ENCODE data around the gene P2RY1. TPM values are rescaled to one million over a fixed set of nuclear protein-coding genes. Genes with fewer than 3 reads are reported as not detected.
A peak's percentile ranks its signal among the peaks of the same experiment; 100 is the strongest.

The P2RY1 gene
- total and polyA plus RNA-seq, 9 of the 15 experiments (the other 6 are each of a cell fraction or from before 2014, with no cell fraction given): 6.0 to 27.9 (median 18.4) TPM

DNA sequence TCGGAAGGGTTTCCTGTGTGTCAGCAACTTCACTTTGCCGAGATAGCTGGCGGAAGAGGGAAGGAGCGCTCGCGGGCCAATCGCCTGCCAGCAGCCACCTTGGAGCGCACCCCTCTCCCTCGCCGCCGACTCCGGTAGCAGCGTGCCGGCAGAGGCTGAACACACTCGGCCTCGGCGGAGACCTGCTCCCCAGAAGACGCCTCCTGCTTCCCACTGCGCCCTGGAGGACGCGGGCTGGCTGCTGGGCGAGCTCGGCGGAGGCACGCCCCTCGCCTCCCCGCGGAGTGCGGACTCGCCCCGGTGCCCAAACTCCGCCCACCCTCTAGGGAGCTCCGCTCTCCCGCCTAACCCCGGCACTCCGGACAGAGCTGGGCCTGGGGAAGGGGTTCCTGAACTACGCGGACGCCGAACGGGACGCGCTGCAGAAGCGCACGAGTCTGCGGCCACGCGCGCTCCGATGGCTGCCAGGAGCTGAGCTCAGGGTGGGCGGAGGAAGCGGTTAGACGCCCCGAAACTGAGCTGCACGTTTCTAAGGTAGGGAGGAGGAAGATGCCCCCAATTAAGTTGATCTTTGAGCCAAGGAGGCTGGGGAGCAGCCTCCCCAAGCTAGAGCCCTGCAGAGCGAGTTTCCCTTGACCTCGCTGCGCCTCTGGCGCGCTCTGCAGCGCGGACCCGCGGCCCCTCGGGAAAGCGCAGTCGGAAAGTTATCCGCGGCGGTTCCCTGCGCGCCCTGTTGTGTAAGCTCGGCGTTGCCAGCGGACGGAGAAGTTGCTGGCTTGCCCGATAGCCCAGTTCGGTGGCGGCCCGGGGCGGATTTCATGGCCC lies at the start of gene P2RY1 (continued):
- TF ChIP-seq CTCF (IDR thresholded peaks at IDR 0.05 in 2 of 3, conservative IDR thresholded peaks at IDR 0.05 in 1 of 3; ENCODE audit: insufficient read depth in 2 of 3, low read depth in 1 of 3, low read length in 3 of 3) (peak; percentile 56 to 79 (median 58)), THRAP3 (IDR thresholded peaks at IDR 0.05; ENCODE audit: borderline replicate concordance) (no peak), NR2F6 (CRISPR knock-in tag; IDR thresholded peaks at IDR 0.05) (no peak), SIN3A (IDR thresholded peaks at IDR 0.05; ENCODE audit: borderline replicate concordance in 2 of 2, control insufficient read depth in 1 of 2, low read depth in 2 of 2, low read length in 2 of 2) (peak in 1 of 2 experiments; percentile 40; a peak in 1 of 4 replicates), PCBP2 (IDR thresholded peaks at IDR 0.05; ENCODE audit: low read depth, low read length, poor library complexity, severe bottlenecking) (no peak), ZSCAN29 (IDR thresholded peaks at IDR 0.05) (no peak), ARID2 (IDR thresholded peaks at IDR 0.05) (no peak), XRCC4 (IDR thresholded peaks at IDR 0.05; ENCODE audit: extremely low read depth, insufficient read depth, insufficient read length) (no peak), TBL1XR1 (IDR thresholded peaks at IDR 0.05; ENCODE audit: low read length in 2 of 2) (no peak), PRMT5 (CRISPR knock-in tag; IDR thresholded peaks at IDR 0.05) (no peak), ZNF24 (IDR thresholded peaks at IDR 0.05) (no peak), MECOM (CRISPR knock-in tag; IDR thresholded peaks at IDR 0.05) (no peak)
- TF ChIP-seq, protein P1, sequence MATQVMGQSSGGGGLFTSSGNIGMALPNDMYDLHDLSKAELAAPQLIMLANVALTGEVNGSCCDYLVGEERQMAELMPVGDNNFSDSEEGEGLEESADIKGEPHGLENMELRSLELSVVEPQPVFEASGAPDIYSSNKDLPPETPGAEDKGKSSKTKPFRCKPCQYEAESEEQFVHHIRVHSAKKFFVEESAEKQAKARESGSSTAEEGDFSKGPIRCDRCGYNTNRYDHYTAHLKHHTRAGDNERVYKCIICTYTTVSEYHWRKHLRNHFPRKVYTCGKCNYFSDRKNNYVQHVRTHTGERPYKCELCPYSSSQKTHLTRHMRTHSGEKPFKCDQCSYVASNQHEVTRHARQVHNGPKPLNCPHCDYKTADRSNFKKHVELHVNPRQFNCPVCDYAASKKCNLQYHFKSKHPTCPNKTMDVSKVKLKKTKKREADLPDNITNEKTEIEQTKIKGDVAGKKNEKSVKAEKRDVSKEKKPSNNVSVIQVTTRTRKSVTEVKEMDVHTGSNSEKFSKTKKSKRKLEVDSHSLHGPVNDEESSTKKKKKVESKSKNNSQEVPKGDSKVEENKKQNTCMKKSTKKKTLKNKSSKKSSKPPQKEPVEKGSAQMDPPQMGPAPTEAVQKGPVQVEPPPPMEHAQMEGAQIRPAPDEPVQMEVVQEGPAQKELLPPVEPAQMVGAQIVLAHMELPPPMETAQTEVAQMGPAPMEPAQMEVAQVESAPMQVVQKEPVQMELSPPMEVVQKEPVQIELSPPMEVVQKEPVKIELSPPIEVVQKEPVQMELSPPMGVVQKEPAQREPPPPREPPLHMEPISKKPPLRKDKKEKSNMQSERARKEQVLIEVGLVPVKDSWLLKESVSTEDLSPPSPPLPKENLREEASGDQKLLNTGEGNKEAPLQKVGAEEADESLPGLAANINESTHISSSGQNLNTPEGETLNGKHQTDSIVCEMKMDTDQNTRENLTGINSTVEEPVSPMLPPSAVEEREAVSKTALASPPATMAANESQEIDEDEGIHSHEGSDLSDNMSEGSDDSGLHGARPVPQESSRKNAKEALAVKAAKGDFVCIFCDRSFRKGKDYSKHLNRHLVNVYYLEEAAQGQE (IDR thresholded peaks at IDR 0.05; ENCODE audit: borderline replicate concordance): peak; percentile 33
- TF ChIP-seq, protein P1 (CRISPR knock-in tag; IDR thresholded peaks at IDR 0.05; ENCODE audit: low read depth): peak; percentile 5; the same call in 1 of the 2 replicates
- TF ChIP-seq, protein P2, sequence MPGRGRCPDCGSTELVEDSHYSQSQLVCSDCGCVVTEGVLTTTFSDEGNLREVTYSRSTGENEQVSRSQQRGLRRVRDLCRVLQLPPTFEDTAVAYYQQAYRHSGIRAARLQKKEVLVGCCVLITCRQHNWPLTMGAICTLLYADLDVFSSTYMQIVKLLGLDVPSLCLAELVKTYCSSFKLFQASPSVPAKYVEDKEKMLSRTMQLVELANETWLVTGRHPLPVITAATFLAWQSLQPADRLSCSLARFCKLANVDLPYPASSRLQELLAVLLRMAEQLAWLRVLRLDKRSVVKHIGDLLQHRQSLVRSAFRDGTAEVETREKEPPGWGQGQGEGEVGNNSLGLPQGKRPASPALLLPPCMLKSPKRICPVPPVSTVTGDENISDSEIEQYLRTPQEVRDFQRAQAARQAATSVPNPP (IDR thresholded peaks at IDR 0.05; ENCODE audit: borderline replicate concordance, insufficient read depth, insufficient read length): no peak
